GM18520 (cell line): ENCODE data around the gene PSD.
A peak's percentile ranks its signal among the peaks of the same experiment; 100 is the strongest.

Source experiments
- ATAC-seq: cut with Tn5 transposase; IDR thresholded peaks from one replicate; pipeline ENCODE4 v1.9.1; 2021; ENCODE audit not compliant: unreplicated experiment

The PSD gene

GRCh38 chr10:102444851-102445250 is 26.3 kb upstream of the PSD start:
- ATAC-seq = no peak

- no peak for ATAC-seq
Observed at GRCh38 chr10:102438374-102438773, 19.8 kb upstream of the PSD start.

DNA sequence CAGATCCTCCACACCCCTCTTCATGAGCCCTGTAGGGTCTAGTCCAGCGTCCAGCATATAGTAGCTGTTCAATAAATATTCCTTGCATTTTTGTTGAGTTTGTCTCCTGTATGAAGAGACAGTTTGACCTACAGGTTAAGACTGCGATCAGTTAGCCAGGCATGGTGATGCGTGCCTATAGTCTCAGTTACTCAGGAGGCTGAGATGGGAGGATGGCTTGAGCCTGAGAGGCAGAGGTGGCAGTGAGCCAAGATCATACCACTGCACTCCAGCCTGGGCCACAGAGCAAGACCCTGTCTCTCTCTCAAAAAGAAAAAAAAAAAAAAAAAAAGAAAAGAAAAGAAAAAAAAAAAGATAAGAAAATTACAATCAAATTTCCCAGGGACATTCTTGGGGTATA is 18.9 kb upstream of the PSD start:
- ATAC-seq = no peak

DNA sequence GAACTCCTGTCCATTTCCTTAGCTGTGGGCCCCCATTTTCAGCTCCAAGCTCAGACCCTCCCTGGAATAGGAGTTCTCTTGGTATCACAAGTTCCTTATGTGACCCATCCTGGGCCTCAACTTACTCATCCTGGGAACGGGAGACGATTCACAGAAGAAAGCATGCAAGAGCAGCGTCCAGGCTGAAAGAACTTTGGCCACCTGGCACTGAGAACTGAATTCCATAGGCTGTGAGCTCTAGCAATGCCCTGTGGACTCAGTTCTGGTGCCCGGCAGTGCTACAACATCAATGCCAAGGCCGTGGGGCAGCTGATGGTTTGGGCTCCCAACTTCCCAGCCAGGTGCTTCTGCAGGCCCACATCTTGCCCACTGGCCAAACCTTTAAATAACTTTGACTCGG is 17.7 kb upstream of the PSD start:
- ATAC-seq = no peak

DNA sequence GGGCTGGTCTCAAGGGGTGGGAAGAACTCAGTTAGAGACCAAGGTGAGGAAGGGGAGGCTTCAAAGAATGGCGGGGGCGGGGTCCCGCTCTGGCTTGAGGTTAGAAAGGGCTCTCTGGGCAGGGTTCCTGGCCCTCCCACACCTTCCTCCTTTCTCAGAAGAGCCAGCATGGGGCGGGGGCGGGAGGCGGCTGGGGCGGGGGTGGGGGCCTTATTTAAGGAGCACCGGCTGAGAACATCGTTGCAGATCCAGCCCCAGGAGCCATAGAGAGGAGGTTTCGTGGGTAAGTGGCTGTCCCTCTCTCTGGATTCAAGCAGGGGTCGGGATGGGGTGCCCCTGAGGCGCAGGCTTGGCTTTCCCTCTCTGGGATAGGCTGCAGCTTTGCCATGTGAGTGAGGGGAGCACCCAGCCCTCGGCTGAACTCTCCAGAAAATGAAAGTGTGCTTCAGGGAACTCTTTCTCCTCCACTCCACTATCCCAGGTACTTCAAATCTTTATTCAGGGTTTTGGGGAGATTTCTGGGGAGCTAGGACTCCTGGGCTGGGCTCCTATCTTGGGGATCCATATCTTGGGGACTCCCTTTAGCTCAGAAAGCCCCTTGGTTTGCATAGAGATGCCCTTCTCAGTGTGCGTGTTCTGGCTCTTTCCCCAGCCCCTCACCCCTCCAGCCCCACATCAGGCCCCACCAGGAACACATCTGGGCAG is 17.1 kb upstream of the PSD start:
- no peak for ATAC-seq

DNA sequence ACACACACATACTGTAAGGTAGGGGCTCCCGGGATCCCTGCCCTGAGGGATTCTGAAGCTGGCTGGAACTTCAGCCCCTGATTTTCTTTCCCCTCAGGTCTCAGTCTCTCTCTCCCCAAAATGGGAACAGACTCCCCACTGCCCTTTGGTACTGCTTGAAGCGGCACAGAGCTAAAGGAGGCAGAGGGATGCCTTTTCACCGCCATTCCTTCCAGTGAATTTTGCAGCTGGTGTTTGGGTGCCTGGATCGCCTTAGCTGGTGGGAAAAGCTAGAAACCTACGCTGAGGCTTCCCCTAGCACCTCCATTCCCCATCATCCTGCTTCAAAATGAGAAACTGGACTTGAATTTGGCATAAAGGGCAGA is 16.5 kb upstream of the PSD start:
- ATAC-seq = no peak

GRCh38 chr10:102434394-102435132 is 16.0 kb upstream of the PSD start:
- ATAC-seq = no peak

DNA sequence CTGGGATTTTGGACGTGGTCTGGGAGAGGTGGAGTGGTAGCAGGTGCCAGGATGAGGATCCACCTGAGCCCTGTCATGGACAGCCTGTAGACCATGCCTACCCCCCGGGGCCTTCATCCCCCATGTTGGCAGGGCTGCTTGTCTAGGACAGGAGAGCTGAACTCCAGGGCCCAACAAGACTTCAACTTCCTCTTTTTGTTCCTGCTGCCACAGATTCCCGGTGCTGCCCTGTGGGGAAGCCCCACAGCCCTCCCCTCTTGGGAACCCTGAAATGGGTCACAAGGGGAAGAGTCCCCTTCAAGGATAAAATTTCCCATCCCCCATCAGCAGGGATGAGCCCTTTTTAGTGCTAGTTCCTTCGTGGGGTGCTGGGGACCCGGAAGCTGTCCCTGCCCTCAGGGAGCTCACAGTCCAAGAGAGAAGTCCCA is 15.0 kb upstream of the PSD start:
- ATAC-seq = no peak

- ATAC-seq = peak; percentile 89
Observed at GRCh38 chr10:102432162-102432950, 13.8 kb upstream of the PSD start, which contains the start of gene CUEDC2. CUEDC2 (minus strand) TSS chr10:102432574; CDS start chr10:102425188, 7,386 bp downstream.

DNA sequence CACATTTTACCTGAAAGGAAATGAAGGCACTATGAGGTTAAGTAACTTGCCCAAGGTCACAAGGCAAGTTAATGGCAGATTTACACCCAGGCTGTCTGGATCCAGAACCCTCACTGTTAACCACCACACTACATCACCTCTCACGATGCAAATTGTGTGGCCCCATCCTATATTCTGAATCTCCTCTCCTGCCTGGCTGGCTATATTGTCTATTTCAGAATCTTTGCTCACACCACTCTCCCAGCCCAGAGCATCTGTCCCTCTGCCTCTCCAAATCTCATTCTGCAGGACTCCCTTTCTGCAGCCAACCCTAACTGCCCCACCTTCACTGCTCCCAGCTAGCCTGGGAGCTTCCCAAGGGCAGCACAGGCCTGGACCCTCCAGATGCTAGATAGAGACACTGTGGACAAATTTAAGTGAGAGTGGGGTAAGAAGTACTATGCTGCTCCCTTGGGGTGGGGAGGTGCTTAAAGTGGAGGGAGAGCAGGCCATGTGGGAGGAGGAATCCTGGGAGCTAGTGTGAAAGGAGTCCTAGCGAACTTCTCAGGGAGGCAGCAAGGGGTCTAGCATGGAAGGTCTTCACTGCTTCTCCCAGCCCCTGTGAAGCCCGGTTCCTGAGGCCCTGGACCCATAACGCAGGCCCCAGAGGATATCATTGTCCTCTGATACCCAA is 13.0 kb upstream of the PSD start:
- no peak for ATAC-seq

GRCh38 chr10:102429468-102429867 is 10.9 kb upstream of the PSD start:
- no peak for ATAC-seq

DNA sequence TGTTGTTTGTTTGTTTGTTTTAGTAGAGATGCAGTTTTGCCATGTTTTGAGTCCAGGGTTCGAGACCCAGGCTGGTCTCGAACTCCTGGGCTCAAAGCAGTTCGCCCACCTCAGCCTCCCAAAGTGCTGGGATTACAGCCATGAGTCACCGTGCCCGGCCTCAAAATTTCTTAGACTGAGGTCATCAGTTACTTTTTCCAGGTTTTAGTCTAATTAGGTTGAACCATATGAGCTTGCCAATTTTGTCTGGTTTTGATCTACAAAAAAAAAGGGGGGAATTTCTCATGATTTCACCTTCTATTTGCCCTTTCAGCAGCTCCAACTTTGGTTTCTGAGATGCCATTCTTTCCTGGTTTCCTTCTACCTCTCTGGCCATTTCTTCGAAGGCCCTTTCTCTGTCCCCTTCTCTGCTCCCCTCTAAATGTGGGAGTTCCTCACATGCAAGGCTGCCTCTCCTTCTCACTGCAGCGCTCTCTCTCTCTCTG is 8.3 kb upstream of the PSD start:
- no peak for ATAC-seq

DNA sequence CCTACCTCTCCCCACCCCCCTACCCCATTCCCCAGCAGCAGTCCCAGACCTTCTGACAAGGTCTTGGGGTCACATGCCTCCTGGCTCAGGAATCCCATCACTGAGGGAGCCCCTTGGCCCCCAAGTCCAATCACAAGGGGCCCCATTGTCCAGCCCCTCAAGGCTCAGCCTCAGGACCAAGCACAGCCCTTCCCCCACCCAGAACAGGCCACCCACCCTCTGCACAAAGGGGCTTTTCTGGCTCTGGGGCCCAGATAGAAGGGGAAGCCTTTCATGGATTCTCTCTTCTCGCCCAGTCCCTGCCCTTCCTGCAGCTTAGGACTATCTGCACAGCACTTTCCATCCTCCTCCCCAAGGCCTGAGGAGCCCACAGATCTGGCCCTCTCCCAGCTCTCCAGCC is 6.9 kb upstream of the PSD start:
- ATAC-seq = no peak

DNA sequence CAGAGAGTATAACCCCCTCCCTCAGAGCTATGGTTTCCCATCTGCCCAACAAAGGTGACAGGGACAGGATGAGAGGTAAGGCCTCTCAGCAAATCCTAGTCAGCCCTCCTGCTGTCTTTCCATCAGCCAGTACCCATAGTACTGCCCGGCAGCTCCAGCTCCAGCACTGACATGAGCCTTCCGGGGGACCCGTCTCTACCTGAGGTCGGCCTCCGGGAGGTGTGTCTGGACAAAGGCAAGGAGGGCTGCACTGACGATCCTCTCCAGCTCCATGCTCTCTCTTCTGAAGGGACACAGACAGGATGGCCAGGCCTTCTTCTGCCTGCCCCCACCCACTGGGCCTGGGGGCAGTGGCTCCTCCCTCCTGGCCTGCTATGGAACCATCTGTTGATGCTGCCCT is 6.3 kb upstream of the PSD start:
- ATAC-seq = no peak

DNA sequence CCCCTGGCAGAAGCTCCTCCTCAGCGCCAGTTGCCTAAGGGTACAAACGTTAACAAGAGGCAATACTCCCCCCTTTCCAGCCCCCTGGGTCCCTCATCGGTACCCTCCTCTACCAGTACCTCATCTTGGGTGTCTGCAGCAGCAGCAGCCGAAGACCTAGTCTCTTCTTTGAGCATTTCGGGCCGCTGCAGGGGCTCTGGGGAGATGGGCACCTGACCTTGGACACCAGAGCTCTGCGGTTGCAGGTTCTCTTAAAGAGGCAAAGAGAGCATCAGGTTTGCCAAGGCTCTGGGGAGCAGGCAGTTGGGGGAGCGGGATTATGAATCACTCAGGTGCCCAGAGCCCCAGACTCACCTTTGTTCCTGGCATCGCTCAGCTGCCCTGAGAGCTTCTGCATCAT is 5.6 kb upstream of the PSD start:
- no peak for ATAC-seq

- ATAC-seq = no peak
Observed at GRCh38 chr10:102423372-102423968, 4.9 kb upstream of the PSD start.

GRCh38 chr10:102422545-102423129 is 4.1 kb upstream of the PSD start:
- no peak for ATAC-seq

- no peak for ATAC-seq
Observed at GRCh38 chr10:102421757-102422512, 3.4 kb upstream of the PSD start.

GRCh38 chr10:102421507-102421756 is 2.8 kb upstream of the PSD start:
- ATAC-seq = no peak
